PFSK-1 (cell line): ENCODE data around the gene PNMA8B.

ENCODE experiments used
- FOXP2 ChIP-seq: optimal IDR thresholded peaks from 2 replicates; pipeline ENCODE3; 2011; ENCODE audit warnings: borderline replicate concordance, control low read depth, inconsistent platforms; ENCODE audit not compliant: insufficient read depth; ENCODE audit errors: extremely low read length, extremely low read depth
- POLR2AphosphoS5 ChIP-seq: IDR thresholded peaks from 2 replicates; pipeline ENCODE4 v1.6.1; 2012; ENCODE audit warnings: low read depth, mild to moderate bottlenecking, control low read depth, low read length, moderate library complexity
- REST ChIP-seq, 2 experiments: IDR thresholded peaks; 2 replicates each; pipeline versions ENCODE4 v1.6.1 to v1.8.0; 2011 to 2012; ENCODE audit warnings: low read depth in 2 of 2, low read length in 2 of 2, control low read depth in 1 of 2, inconsistent platforms in 1 of 2, mild to moderate bottlenecking in 1 of 2, moderate library complexity in 1 of 2; ENCODE audit not compliant: insufficient read depth in 1 of 2
- SIN3A ChIP-seq: IDR thresholded peaks from 2 replicates; pipeline ENCODE4 v1.6.1; 2012; ENCODE audit warnings: mild to moderate bottlenecking, low read length, moderate library complexity, borderline replicate concordance; ENCODE audit not compliant: insufficient read depth
- TAF1 ChIP-seq: IDR thresholded peaks from 2 replicates; pipeline ENCODE4 v1.6.1; 2012; ENCODE audit warnings: low read length, control low read depth, borderline replicate concordance; ENCODE audit not compliant: insufficient read depth

Gene PNMA8B

GRCh38 chr19:46529622-46530451 lies 34.2 kb upstream of the PNMA8B start:
- TF ChIP-seq POLR2AphosphoS5 (no peak), TAF1 (peak; percentile 50; the same call in 1 of the 2 replicates), FOXP2 (no peak), SIN3A (no peak), REST (IDR thresholded peaks at IDR 0.05; ENCODE audit: insufficient read depth in 1 of 2, low read depth in 2 of 2, low read length in 2 of 2) (no peak)

GRCh38 chr19:46528601-46529590 lies 33.2 kb upstream of the PNMA8B start:
- TF ChIP-seq SIN3A (no peak), POLR2AphosphoS5 (no peak), TAF1 (no peak), REST (IDR thresholded peaks at IDR 0.05; ENCODE audit: insufficient read depth in 1 of 2, low read depth in 2 of 2, low read length in 2 of 2) (no peak), FOXP2 (no peak)

GRCh38 chr19:46524308-46524707 lies 28.6 kb upstream of the PNMA8B start:
- TF ChIP-seq SIN3A, result no peak
- TF ChIP-seq TAF1, result no peak

GRCh38 chr19:46521241-46521868 lies 25.7 kb upstream of the PNMA8B start:
- TF ChIP-seq SIN3A (no peak), POLR2AphosphoS5 (no peak), TAF1 (no peak), REST (IDR thresholded peaks at IDR 0.05; ENCODE audit: insufficient read depth in 1 of 2, low read depth in 2 of 2, low read length in 2 of 2) (no peak), FOXP2 (no peak)

- TF ChIP-seq FOXP2 (no peak), SIN3A (no peak), TAF1 (no peak), POLR2AphosphoS5 (no peak), REST (IDR thresholded peaks at IDR 0.05; ENCODE audit: insufficient read depth in 1 of 2, low read depth in 2 of 2, low read length in 2 of 2) (no peak)
Observed at GRCh38 chr19:46520616-46521015, 24.9 kb upstream of the PNMA8B start.
